ENCODE measurements around the gene CYP46A1.

Gene CYP46A1

DNA sequence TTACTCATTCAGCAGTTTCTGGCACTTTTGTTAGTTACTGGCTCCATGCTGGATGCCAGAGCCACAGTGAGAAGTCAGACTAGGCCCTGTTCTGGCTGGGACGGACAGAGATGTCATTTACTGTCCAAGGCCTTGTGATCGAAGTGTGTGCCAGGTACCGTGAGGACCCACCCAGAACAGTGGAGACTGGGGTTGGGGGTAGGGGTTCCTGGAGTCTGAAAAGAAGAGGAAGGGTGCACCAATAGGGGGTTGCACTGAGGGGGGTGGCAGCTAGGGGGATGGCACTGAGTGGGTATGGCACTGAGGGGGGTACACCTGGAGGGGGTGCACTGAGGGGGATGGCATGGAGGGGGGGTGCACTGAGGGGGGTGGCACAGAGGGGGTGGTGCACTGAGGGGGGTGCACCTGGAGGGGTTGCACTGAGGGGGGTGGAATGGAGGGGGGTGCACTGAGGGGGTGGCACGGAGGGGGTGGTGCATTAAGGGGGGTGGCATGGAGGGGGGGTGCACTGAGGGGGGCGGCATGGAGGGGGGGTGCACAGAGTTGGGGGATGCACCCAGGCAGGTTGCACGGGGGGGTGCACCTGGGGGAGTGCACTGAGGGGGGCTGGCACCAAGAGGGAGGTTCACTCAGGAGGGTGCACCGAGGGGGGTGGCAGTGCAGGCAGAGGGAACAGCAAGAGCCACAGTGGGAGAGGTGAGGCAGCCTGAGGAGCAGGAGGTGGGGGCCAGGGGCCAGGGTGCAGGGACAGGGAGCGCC lies 10.6 kb upstream of the CYP46A1 start:
- DNase-seq (ENCODE audit: low read depth) = no peak

DNA sequence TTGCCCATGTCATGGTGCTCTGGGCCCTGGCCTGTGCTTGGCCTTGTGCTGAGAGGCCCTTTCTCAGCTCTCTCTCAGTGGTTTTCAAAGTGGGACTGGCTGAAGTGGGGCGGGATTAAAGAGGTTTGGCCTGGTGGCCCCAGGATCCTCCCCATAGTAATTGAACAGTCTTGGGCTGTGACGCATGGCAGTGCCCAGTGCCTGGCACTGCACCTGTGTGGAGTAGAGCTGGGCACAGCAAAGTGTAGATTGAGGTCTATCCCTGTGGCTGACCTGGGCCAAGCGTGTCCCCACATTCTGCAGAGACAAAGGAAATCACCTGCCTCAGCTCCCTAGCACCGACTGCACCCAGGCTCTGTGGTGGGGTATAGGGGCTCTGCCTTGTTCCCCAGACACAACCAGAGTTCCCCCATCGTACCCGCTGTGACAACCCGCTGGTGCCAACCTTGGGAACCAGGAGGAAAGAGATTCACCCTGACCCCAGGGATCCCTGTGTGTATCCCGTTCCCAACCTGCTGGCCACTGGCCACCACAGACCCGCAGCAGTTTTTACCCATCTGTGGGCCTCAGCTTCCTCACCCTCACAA lies 9.9 kb upstream of the CYP46A1 start:
- DNase-seq (ENCODE audit: low read depth) = no peak

DNA sequence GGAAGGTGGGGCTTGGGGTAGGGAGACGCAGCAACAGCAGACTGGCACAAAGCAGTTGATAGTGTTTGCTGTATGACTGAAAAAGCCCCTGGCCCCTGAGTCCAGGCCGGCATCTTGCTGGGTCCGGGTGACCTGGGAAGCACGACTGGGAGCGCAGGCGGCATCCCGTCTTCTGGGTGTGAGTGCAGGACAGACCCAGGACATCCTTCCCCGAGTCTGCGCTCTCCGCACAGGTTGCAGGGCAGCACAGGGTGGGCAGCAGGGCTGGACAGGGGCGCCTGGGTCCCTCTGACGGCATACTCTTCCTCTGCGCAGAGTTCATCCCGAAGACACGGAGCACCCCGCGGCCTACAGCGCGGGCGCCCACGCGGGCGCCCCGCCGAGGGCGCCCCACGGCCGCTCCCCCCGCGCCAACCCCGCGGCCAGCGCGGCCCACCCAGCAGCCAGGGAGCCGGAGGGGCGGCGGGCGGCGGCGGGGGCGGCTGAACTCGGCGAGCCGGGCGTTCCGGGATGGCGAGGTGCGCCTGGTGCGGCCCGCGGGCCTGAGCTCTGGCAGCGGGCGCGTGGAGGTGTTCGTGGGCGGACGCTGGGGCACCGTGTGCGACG lies 9.2 kb upstream of the CYP46A1 start:
- DNase-seq (ENCODE audit: low read depth) = no peak

DNA sequence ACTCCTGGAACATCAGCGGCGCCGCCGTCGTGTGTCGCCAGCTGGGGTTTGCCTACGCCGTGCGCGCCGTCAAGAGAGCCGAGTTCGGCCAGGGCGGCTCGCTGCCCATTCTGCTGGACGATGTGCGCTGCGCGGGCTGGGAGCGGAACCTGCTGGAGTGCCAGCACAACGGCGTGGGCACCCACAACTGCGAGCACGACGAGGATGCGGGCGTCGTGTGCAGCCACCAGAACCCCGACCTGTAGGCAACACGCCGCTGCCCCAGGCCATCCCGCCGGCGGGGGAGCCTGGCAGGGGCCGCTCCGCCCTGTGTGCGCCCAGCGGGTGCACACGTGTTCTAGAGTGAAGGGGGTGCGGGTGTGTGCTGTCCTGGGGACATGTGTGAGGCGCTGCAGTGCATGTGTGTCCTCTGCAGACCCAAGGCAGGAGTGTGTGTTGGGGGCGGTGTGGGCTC lies 8.7 kb upstream of the CYP46A1 start:
- no peak for DNase-seq (ENCODE audit: low read depth)

DNA sequence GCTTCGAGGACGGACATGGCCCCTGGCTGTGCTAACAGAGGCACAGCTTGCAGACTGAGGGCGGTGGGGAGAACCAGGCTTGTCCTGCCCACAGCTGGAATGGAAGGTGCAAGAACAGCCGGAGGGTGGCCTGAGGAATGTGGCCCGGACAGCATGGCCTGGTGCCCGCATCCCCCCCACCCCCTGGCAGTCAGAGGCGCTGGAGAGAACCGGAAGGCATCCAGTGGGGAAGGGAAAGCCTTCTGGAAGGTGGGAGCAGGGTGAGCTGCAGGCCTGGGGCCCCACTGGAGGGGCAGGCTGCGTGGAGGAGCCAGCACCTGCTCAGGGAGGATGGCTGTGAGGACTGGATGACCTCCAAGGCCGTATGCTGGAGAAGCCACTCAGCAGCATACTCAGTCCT lies 8.1 kb upstream of the CYP46A1 start:
- no peak for DNase-seq (ENCODE audit: low read depth)

DNA sequence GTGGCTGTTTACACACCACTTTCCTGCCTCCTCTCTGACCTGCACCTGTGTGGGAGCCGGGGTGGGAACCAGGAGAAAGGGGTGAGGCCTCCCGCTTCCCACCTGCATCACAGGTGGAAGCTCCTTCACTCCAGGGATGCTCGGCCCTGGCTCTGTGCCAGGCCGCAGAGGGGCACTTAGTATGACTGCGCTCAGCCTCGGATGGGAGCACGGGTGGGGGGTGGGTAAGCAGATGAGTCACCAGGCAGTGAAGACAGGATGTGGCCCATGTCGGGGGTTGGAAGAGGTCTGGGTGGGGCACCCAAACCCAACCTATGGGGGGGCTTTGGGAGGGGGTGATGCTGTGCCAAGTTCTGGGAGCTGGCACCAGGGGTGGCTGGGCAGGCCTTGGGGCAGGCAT lies 7.4 kb upstream of the CYP46A1 start:
- no peak for DNase-seq (ENCODE audit: low read depth)

DNA sequence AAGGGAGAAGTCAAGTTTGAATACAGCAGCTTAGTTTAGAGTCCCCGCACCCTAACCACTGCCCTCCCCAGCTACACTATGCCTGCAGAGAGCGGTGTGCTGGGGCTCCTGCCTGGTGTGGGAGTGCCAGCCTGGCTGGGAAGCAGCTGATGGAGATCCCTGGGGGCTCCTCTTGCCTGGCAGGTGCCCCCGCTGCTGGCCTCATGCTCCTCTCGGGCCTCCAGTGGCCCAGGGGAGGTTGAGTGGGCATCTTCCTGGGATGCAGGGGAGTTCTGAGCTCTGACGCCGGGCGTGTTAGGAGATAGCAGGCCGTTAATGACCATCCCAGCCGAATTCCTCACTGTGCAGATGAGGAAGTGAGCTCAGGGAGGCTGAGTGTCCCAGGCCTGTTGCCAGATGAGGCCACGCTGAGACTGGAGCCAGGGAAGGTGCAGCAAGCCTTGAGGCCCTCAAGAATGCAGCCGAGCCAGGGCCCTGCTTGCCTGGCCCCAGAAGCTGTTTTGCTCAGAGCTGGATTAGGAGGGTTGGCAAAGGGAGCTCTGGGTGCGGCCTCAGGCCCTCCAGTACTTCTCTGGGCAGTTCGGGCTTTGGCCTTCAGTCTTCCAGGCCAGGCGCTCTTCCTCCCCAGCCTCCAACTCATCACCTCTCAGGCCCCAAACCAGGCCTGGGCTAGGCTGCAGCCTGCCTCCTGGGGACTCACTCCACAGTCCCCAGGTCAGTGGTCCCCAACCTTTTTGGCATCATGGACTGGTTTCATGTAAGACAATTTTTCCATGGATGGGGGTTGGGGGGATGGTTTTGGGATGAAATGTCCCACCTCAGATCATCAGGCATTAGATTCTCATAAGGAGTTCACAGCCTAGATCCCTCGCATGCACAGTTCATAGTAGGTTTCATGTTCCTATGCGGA lies 6.6 kb upstream of the CYP46A1 start:
- DNase-seq (ENCODE audit: low read depth) = no peak

DNA sequence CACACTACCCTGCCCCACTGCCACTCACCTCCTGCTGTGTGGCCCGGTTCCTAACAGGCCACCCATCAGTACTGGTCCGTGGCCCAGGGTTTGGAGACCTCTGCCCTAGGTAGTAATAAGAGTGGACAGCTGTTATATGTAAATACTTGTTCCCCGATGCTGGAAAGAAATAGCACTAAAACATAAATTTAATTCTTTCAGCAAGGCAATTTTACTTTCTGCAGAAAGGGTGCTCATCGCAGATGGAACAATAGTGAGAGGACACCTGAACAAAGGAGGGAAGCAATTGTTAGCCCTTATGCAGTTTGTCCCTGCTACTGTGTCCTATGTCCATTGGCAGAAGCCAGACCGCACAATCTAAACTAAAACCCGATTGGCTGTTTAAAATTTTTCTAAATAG lies 5.9 kb upstream of the CYP46A1 start:
- DNase-seq (ENCODE audit: low read depth) = no peak

DNA sequence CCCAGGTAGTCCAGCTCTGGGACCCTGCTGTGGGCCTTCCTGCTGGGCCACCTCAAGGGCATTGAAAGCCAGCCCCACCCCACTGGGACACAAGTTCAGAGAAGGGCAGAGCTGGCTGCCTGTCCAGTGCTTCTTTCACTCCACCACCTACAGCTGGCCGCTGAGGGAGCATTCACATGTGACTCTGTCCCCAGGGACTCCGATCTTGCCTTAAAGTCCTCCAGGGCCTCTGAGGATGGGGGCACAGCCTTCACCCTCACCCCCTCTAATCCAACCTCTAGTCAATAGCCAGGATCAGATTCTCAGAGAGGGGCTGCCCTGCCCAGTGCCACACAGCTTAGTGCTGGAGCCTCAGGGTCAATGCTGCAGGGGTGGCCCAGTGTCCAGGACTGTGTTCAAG lies 5.0 kb upstream of the CYP46A1 start:
- no peak for DNase-seq (ENCODE audit: low read depth)

DNA sequence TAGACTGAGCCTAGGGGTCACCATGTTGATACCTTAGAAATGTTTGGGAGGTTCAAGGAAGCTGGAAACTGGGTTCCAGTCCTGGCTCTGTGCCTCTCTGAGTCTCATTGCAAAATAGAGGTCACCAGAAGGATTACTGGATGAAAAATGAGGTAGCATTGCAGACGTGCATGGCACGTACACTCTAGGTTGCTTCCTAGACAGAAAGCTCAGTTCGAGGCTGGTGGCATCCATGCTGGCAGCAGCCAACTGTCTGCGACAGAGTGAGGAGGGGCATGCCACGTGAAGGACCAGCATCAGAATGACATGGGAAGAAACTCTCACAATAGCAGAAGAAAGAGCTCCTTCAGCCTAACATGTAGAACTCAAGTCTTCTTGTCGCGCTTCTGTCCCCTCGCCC lies 4.6 kb upstream of the CYP46A1 start:
- DNase-seq (ENCODE audit: low read depth) = no peak

DNA sequence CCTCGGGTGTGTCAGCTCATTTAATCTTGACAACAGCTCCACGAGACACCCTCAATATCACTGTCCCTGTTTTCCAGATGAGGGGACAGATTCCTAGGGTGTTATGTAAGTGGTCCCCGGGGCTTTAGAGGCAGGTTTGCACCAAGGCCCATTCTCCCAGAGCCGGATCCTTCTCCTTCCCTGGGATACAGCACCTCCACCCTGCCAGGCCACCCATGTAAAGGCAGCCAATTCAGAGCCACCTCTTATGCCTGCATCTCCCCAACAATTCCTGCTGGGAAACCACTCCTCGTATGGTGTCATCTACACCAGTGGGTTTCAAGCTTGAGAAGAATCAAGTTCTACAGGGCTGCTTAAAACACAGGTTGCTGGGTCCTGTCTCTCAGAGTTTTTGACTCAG lies 4.1 kb upstream of the CYP46A1 start:
- DNase-seq (ENCODE audit: low read depth) = no peak

DNA sequence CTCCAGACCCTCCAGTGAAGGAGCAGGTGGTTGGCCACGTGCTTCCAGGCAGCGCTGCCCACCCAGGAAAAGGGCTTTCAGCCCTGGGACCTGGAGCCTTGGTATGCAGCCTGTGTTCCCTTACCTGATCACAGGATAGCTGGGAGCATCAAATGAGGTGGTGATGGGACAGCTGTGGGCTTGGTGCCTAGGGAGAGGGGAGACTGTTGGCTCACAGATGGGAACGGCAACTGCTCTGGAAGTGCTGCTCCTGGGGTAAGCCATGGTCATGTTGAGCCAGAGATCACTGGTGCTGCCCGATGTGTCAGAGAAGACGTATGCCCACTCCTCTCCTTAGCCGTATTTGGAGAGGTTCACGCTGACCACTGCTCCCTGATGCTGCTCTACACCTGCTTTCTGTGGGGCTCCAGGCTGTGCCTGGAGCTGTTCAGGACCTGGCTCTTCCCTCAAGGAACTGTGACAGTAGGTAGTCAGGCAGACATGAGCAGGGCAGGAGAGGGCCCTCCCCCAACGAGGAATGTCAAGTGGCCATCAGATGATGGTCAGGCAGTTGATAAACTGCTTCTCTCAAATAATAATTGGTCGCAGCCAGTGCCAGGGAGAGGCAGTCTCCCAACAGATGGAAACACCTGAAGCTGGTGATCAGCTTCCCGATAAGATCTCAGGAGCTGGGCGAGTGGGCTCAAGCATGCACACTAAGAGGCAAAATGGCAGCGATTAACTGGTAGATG lies 2.8 kb upstream of the CYP46A1 start:
- no peak for DNase-seq (ENCODE audit: low read depth)

DNA sequence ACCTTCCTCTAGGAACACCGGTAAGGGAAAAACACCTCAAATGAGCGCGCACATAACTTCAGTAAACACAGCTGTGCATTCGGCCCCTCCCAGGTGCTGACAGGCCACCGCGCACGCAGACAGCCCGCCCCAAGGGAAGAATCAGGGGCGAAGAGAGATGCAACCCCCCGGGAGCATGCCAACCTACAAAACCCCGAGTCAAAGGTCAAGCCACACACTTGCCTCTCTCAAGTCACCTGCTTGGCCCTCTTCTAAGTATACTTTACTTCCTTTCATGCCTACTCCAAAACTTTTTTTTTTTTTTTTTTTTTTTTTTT lies 2.3 kb upstream of the CYP46A1 start:
- DNase-seq (ENCODE audit: low read depth) = no peak

DNA sequence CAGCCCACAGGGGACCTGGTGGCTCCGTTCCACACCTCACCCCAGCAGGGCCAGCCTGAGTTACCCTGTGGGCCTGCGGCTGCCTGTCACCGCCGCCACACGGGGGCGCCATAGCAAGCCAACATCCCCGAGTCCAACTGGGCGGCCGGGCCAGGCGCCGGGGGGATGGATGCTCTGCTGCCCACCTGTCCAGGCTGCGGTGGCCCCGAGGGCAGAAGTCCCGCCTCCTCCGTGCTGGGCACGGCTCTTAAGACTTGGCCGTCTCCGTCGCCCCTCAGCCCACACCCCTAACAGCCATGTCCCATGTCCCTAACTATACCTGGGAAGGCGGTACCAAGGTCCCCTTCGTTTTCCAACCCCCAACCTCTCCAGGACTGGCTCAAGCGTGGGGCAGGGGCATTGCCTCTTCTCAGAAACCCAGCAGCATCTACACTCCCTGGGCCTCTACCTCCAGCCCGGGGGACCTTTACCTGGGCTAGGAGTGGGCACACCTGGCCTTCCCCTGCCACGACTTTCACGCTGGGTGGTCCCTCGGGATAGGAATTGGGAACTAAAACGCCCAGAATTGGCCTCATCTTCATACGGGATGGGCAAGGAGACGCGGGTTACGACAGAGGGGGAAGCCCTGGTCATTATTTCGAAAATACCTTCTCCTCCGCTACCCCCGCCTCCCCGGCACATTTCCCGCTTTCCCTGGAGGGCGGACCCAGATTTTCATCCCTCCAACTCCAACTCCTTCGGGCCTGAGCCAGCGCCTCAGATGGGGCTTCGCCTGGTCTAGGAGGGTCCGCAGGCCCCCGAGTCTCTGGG lies 1.1 kb upstream of the CYP46A1 start:
- peak; percentile 66 for DNase-seq (ENCODE audit: low read depth)

DNA sequence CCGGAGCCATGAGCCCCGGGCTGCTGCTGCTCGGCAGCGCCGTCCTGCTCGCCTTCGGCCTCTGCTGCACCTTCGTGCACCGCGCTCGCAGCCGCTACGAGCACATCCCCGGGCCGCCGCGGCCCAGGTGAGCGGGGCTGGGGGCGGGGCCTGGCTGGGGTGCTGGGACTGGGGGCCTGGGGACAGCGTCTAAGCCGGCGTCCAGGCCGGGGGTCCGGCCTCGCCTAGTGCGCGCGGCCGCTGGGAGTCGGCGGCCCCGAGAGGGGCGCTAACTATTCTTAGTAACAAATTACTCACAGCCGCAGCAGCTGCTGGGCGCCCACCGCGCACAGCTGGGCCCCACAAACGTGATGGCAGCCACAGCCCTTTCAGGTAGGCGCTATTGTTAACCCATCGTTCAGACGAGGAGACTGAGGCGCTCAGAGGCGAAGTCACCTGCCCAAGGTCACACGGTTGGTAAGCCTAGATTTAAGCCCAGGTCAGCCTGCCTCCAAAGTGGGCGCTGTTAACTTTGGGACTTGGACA lies 374 bp downstream of the CYP46A1 start:
- DNase-seq (ENCODE audit: low read depth) = no peak

DNA sequence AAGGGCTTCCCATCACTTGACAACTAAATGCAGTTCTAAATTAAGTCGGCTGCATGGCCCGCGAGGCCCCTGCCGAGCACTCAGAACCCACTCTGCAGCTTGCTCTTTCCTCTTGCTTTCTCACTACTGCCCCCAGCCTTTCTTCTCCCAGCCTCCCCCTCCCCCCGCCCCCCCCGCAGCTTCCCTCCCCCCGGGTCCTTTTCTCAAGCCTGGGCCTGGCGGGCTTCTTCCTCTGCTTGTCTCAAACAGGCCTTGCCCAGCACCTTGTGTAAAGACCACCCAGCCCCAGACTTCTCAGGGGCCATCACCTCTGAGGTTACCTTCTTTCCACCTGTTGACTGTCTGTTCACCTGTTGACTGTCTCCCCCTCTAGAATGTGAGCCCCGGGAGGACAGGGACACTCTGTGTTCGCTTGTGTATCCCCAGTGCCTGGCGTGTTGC lies 1.1 kb downstream of the CYP46A1 start:
- no peak for DNase-seq (ENCODE audit: low read depth)

DNA sequence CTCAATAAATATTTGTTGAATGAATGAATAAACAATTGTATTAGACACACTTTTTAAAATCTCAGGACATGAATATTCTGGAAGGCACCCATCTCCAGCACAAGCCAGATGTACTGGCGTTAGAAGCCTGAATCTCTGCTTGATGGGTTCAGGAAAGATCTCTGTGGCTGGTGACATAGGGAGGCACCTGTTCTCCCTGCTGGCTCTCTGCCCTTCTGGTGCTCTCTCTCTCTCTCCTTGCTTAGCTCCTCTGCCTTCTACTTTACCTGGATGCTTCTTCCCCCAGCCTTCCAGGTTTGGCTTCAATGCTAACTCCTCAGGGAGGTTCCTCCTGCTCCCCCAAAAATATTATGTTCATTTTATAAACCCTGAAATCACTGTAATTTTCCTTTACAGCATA lies 1.5 kb downstream of the CYP46A1 start:
- DNase-seq (ENCODE audit: low read depth) = no peak

DNA sequence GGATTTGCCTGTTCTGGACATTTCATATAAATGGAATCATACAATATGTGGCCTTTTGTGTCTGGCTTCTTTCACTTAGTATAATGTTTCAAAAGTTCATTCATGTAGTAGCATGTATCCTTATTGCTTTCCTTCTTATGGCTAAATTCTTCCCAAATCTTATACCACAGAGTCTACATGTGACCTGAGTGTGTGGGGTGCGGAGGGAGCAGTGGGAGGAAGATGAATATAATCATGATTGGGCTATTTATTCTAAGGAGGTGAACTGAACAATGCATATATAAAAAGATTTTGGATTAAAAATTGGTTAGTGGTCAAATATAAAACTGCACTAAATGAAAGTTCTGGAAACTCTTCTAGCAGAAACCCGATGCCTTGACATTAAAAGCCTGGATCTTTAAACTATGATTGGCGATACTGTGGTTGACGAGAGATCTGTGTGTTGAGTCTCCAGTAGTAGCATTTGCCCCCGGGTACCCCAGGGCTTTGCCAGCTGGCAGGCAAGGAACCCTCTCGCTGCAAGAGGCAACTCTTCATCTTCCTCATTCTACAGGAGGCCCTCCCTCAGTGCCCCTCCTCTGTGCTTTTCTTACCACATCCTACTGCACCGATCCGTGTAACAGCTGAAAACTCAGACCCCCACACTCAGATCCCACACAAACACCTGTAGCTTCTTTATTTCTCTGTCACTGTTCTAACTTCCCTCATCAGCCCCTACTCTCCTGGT lies 2.6 kb downstream of the CYP46A1 start:
- no peak for DNase-seq (ENCODE audit: low read depth)

DNA sequence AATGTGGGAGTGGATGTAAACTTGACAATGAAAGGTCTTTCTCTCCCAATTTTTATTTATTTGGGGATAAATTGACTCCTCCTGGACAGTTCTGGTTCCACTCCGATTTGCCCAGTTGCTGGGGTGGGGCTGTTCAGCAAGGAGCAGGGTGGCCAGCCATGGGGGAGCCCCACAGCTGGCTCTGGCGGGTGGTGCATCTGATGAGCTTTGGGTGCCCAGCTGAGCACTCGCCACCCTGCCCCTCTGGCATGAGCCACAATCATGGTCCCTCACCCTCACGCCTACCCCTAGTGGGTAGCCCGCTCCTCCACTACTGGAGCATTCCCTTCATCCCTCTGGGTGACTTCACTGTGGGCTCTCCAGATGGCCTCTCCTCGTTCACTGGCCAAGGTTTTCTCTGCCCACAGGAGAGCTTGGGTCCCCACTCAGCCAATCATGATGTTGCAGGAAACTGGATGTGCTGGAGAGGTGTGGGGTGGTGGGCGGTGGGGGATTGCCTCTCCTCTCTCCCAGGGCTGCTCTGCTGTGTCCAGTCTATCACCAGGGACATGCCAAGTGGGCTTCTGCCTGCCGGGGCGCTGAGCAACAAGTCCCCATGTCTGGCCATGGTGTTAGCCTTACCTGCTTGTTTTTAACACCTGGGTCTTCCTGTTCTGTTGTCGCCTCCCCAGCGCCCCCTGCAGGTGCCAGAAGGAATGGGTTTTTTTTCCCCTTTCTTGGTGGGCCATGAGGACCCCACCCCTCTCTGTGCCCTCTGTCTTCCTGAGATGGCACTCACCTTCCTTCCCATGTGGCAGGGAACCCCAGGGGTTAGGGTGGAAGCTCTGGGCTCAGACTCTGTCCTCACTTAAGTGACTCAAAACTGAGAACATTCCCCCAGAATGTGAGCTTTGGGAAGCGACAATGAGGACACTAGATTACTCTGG lies 3.4 kb downstream of the CYP46A1 start:
- DNase-seq (ENCODE audit: low read depth) = peak; percentile 6
